Skeletal muscle cell (primary cell): ENCODE data around the gene CLDN5.
"Not testable (repeated sequence)": the region's sequence is repeated elsewhere in the genome, so short reads cannot be mapped to it uniquely, and the experiment has no call there.

Experiments
- DNase-seq: peaks from one replicate; pipeline ENCODE4 v3.0.0-alpha.2; 2010; ENCODE audit warnings: low read depth
- H3K4me3 ChIP-seq: 2 replicates; pipeline ENCODE4 v1.5.1; 2011; ENCODE audit warnings: low read depth, mild to moderate bottlenecking, control low read depth, low read length, moderate library complexity

The CLDN5 gene

DNA sequence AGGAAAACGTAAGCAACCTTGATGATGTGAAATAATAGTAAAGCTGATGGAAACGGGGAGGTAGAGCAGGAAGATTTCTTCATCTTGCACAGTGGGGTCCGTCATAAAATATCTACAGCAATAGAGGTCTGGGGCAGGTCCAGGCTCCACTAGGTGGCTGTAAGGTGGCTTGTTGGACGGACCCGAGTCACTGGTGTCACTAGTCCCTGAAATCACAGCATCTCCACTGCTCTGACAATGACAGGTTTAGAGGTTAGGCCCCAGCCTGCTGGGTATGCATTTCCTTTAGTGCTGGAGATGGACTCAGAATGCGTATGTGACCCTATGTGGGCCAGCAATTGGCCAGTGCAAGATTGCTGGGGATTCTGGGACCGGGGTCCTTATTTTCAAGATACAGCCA lies 25.2 kb upstream of the CLDN5 start:
- H3K4me3 ChIP-seq, result no peak overlapping the region
- no peak for DNase-seq

GRCh38 chr22:19548964-19549363 lies 24.8 kb upstream of the CLDN5 start:
- no peak for DNase-seq

GRCh38 chr22:19548427-19548826 lies 24.2 kb upstream of the CLDN5 start:
- not testable (repeated sequence) for DNase-seq, H3K4me3 ChIP-seq

More at GRCh38 chr22:19548964-19549363, 24.8 kb upstream of the CLDN5 start:
- H3K4me3 ChIP-seq, result no peak overlapping the region

DNA sequence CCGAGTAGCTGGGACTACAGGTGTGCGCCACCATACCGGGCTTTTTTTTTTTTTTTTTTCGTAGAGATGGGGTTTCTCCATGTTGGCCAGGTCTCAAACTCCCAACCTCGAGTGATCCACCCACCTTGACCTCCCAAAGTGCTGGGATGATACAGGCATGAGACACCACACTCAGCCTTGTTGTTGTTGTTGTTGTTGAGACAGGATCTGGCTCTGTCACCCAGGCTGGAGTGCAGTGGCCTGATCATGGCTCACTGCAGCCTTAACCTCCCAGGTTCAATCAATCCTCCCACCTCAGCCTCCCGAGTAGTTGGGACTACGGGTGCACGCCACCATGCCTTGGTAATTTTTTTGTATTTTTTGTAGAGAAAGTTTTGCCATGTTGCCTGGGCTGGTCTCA lies 23.4 kb upstream of the CLDN5 start:
- no peak overlapping the region for H3K4me3 ChIP-seq
- DNase-seq, result no peak

DNA sequence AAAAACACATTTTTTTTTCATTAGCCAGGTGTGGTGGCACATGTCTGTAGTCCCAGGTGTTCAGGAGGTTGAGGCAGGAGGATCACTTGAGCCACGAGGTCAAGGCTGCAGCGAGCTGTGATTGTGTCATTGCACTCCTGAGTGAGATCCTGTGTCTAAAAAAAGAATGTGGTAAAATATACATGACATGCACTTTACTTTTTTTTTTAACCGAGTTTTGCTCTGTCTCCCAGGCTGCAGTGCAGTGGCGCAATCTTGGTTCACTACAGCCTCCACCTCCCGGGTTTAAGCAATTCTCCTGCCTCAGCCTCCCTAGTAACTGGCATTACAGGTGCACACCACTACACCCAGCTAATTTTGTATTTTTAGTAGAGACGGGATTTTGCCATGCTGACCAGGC lies 22.5 kb upstream of the CLDN5 start:
- no peak for DNase-seq
- no peak overlapping the region for H3K4me3 ChIP-seq

DNA sequence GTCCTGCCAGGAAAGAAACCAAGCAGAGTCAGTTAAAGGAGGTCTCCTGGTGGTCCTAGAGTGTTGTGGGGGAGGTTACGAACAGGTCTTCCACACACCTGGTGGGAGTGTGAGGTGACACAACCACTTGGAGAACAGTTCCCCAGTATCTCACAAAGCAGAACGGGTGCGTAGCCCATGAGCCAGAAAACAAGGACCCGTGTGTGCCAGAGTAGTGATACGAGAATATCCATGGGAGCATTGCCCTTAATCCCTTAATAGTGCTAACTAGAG lies 21.7 kb upstream of the CLDN5 start:
- no peak overlapping the region for H3K4me3 ChIP-seq

GRCh38 chr22:19543970-19544708 lies 19.9 kb upstream of the CLDN5 start:
- DNase-seq, result no peak
- no peak overlapping the region for H3K4me3 ChIP-seq

More for the DNA sequence above, 21.7 kb upstream of the CLDN5 start:
- no peak for DNase-seq

DNA sequence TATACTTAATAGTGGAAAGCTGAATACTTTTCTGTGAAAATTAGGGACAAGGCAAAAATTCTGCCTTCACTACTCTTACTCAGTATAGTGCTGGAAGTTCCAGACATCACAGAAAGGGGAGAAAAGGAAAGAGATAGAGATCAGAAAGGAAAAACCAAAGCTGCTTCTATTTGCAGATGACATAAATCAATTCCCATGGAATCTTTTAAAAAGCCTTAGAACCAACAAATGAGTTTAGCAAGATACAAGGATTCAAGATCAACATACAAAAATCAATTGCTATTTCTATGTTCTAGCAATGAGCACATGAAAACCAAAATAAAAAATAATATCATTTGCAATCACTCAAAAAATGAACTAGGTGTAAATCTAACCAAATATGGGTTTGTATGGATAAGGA lies 16.2 kb upstream of the CLDN5 start:
- H3K4me3 ChIP-seq, result no peak overlapping the region
- no peak for DNase-seq

GRCh38 chr22:19537941-19538488 lies 13.8 kb upstream of the CLDN5 start:
- H3K4me3 ChIP-seq, result no peak overlapping the region
- DNase-seq, result no peak

DNA sequence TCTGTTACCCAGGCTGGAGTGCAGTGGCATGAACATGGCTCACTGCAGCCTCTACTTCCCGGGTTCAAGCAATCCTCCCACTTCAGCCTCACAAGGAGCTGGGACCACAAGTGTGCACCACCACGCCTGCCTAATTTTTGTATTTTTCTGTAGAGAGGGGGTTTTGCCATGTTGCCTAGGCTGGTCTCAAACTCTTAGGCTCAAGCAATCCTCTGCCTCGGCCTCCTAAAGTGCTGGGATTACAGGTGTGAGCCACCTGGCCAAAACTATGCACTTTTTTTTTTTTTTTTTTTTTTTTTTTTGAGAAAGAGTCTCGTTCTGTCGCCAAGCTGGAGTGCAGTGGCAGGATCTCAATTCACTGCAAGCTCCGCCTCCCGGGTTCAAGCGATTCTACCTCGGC lies 12.4 kb upstream of the CLDN5 start:
- H3K4me3 ChIP-seq, result no peak overlapping the region
- no peak for DNase-seq

GRCh38 chr22:19535001-19535400 lies 10.8 kb upstream of the CLDN5 start:
- no peak overlapping the region for H3K4me3 ChIP-seq
- DNase-seq, result no peak

- no peak overlapping the region for H3K4me3 ChIP-seq
- DNase-seq, result no peak
Observed at GRCh38 chr22:19533857-19534256, 9.6 kb upstream of the CLDN5 start.

DNA sequence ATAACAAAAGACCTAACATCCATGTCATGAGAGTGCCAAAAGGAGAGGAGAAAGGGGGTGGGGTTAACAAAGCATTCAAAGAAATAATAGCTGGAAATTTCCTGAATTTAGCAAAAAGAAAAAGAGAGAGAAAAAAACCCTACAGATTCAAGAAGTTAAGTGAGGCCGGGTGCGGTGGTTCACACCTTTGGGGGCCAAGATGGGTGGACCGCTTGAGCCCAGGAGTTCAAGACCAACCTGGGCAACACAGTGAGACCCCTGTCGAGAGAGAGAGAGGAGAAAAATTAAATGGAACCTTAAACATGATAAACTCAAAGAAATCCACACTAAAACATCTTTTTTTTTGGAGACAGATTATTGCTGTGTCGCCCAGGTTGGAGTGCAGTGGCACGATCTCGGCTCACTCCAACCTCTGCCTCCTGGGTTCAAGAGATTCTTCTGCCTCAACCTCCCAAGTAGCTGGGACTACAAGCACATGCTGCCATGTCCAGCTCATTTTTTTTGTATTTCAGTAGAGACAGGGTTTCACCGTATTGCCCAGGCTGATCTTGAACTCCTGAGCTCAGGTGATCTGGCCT lies 8.9 kb upstream of the CLDN5 start:
- DNase-seq, result no peak
- no peak overlapping the region for H3K4me3 ChIP-seq

DNA sequence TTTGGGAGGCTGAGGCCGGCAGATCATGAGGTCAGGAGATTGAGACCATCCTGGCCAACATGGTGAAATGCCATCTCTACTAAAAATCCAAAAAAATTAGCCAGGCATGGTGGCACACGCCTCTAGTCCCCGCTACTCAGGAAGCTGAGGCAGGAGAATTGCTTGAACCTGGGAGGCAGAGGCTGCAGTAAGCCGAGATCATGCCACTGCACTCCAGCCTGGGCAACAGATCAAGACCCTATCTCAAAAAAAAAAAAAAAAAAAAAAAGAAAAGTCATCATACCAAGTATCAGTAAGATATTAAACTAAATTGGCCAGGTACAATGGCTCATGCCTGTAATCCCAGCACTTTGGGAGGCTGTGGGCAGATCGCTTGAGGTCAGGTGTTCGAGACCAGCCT lies 7.1 kb upstream of the CLDN5 start:
- not testable (repeated sequence) for H3K4me3 ChIP-seq, DNase-seq

- DNase-seq, result no peak
- H3K4me3 ChIP-seq, result no peak overlapping the region
Observed at GRCh38 chr22:19530751-19531150, 6.5 kb upstream of the CLDN5 start.

- no peak for DNase-seq
Observed at GRCh38 chr22:19529811-19530210, 5.6 kb upstream of the CLDN5 start.

GRCh38 chr22:19527861-19528417 lies 3.7 kb upstream of the CLDN5 start:
- DNase-seq, result no peak
- no peak overlapping the region for H3K4me3 ChIP-seq

More at GRCh38 chr22:19529811-19530210, 5.6 kb upstream of the CLDN5 start:
- no peak overlapping the region for H3K4me3 ChIP-seq

DNA sequence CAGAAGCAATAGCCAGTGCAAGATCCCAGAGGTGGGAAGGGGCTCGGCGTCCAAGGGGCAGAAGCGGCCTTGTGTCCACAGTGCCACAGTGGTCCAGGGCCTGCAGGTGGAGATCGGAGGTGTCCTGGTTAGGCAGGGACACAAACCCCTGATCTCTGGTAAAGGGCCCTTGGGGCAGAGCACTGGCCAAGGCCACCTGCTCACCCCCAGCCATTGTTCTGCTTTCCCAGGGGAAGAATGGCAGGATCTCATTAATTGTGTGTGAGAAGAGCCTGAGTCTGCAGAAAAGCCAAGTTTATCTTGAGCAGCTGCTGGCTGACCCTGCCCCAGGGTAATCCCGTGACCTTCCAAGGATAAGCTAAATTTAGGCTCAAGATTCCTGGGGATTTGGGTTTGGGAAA lies 3.1 kb upstream of the CLDN5 start:
- no peak for DNase-seq
- H3K4me3 ChIP-seq, result no peak overlapping the region

DNA sequence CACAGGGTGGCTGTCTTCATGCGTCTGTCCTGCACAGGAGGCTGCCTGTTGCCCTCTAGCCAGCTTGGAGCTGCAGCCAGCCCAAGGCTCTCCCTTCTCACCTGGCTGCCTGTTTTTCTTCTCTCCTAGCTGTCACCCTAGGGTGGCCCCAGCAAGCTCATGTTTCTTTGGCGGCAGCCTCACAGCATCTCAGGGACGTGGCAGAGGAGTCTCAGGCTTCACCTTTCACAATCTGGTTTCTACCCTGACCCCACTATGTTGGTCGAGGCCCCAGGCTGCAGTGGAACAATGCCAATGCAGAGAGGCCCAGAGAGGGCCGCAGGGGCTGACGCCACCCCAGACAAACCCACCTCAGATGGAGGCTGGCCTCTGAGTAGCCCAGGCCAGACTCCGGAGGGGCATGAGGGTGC lies 2.5 kb upstream of the CLDN5 start:
- no peak overlapping the region for H3K4me3 ChIP-seq
- DNase-seq, result no peak

DNA sequence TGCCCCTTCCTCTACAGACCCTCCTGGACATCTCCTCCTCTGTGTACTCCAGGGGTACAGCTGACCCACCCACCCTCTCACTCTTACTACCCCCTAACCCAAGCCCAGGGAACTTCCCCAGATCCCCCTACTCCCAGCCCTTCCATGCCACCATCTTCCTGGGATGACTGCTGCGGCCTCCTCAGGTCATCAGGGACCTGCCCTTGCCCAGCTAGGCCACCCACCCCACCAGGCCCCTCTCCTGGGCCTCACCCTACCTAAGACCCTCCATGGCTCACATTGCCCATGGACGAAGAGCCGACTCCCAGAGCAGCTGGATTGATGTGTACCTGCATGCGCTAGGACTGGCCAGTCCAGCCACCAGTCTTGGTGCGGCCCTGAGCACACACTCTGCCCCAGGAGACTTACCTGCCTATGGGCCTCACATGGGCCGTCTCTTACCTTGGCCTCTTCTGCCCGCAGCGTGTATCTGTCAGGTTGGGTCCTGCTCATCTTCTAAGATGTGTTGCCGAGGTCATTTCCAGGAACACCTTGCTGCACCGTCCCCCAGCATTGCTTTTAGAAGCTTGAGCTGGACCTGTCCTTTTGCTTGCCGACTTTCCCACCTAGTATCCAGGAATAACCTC lies 2.0 kb upstream of the CLDN5 start:
- no peak for DNase-seq
- H3K4me3 ChIP-seq, result no peak overlapping the region

DNA sequence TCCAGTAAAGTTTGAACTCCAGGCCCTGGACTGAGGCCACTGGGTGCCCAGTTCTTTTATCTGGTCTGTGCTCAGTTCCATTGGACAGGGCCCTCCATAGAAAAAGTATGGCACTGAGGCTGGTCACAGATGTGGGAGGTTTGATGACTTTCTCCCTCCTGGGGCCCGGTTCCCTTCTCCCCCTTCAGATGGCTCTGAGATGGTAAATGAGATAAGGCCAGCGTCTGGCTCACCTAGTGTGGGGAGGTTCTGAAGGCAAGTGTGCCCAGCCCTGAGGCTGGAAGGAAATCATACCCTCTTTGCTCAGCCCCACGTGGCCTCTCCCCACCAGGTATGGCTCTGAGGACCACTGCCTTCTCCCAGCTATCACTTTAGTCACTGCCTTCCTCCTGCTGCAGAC lies 1.5 kb upstream of the CLDN5 start:
- no peak for DNase-seq
- H3K4me3 ChIP-seq, result no peak overlapping the region
